ENCODE results near the gene YOD1. TPM values are rescaled to one million over a fixed set of nuclear protein-coding genes. Genes with fewer than 3 reads are reported as not detected.

YOD1 gene
- total and polyA plus RNA-seq, 2 of the 4 experiments (the other 2 are of a cell fraction), result 1.8 to 5.4 TPM

DNA sequence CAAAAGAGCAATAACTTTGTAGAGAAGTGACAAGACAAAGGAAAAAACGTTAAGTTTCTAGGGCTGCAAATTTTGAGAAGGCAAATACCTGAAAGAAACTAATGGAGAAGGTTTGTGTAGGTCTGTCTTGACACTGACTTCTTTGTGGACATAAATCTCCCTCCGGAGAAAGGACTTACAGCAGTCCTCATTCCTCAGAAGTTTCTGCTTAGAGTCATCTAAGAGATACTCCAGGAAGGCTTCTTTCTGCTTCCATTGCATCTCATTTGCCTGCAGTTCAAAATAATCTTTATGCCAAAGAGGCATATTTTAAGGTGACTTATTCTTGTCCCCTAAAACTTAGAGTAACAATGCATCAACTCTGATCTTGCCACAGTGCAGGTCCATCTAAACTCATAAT lies 33.2 kb upstream of the YOD1 start:
- no peak overlapping the region for H3K18ac ChIP-seq (ENCODE audit: low read depth, low read length)
- in situ Hi-C loops (cut with MboI; ENCODE audit: low sequenced_read_pairs) (no loop called here), dilution Hi-C loops (cut with HindIII; ENCODE audit: low sequenced_read_pairs, unreplicated experiment) (no loop called here)

More for the DNA sequence above, 33.2 kb upstream of the YOD1 start:
- Histone ChIP-seq H2BK15ac (ENCODE audit: low read depth, low read length) (no peak overlapping the region), H2BK5ac (ENCODE audit: low read depth, low read length, poor library complexity, severe bottlenecking) (no peak overlapping the region), H3K27me3 (ENCODE audit: control insufficient read depth, insufficient read depth, low read length) (peaks cover 15% of the 10 kb centered on the region), H3K14ac (replicated peaks; ENCODE audit: low read depth, low read length) (no peak overlapping the region), H2BK120ac (ENCODE audit: low read depth, low read length) (no peak overlapping the region), H2BK20ac (ENCODE audit: low read depth, low read length) (no peak overlapping the region), H2AK5ac (ENCODE audit: low read depth, low read length) (no peak overlapping the region), H4K20me1 (ENCODE audit: insufficient read depth, low read length) (no peaks in the 10 kb centered on the region), H4K91ac (ENCODE audit: insufficient read depth, low read depth, low read length) (no peak overlapping the region), H2AK9ac (replicated peaks; ENCODE audit: low read depth, low read length, poor library complexity) (no peak overlapping the region), H3K9me3 (ENCODE audit: control insufficient read depth, insufficient read depth, low read length) (no peaks in the 10 kb centered on the region), H3K9ac (ENCODE audit: low read depth, low read length) (no peak overlapping the region), H3K23ac (ENCODE audit: low read depth, low read length) (no peak overlapping the region), H2AFZ (replicated peaks; ENCODE audit: low read length, poor library complexity) (no peak overlapping the region), H3K4me2 (ENCODE audit: low read depth, low read length) (no peak overlapping the region), H3K4me1 (ENCODE audit: control insufficient read depth, insufficient read depth, low read length) (no peaks in the 10 kb centered on the region), H3K36me3 (ENCODE audit: control insufficient read depth, insufficient read depth, low read length) (no peaks in the 10 kb centered on the region), H3K79me1 (ENCODE audit: low read depth in 1 of 2, low read length in 2 of 2) (no peaks in the 10 kb centered on the region), H3K27ac (ENCODE audit: insufficient read depth, low read length) (no peak overlapping the region), H4K5ac (ENCODE audit: low read depth, low read length) (no peak overlapping the region), H3K4me3 (ENCODE audit: insufficient read depth, low read depth, low read length) (no peak overlapping the region), H4K8ac (ENCODE audit: low read depth in 2 of 2, low read length in 2 of 2) (no peak overlapping the region), H3K56ac (ENCODE audit: extremely low read depth, insufficient read depth, low read length) (no peak overlapping the region), H3K4ac (ENCODE audit: low read depth, low read length) (no peak overlapping the region), H3K9me1 (ENCODE audit: insufficient read depth, low read length) (no peaks in the 10 kb centered on the region)
- DNase-seq (peak; percentile 7), ATAC-seq (ENCODE audit: low read depth) (peak; percentile 51)
- intact Hi-C loops (cut with micrococcal nuclease), result loop anchor here (1.0 to 2.0 kb wide), 2 partner anchors 239 to 321 kb away; no protein-coding TSS in a partner anchor
- WGBS, 2 experiments (ENCODE audit: extremely low coverage in 2 of 2, insufficient read length in 1 of 2), result no CpG with 5 or more reads among the region's 2 CpGs
- CTCF ChIA-PET, result interaction anchor here (0.5 to 2.9 kb wide), 8 partner anchors 11 to 795 kb away, joined by 3 to 13 read pairs (median 4); partner anchors contain the start of gene PFKFB2
- POLR2A ChIA-PET (ENCODE audit: unreplicated experiment), result no interaction called here
- TF ChIP-seq FOS (IDR thresholded peaks at IDR 0.05; ENCODE audit: low read depth, low read length) (no peak), MAZ (IDR thresholded peaks at IDR 0.05; ENCODE audit: borderline replicate concordance, low read depth, low read length) (no peak)
- BruUV-seq (replicated peaks), result no TSS peak

Measured in IMR-90 (cell line).